Inflammatory macrophage treated with lipopolysaccharide for 4 hours (primary cell): ENCODE results near the gene BET1.

Source experiments
- DNase-seq: peaks from one replicate; pipeline ENCODE4 v3.0.0-alpha.2; 2020

The BET1 gene

GRCh38 chr7:94011714-94012353, 7.7 kb upstream of the BET1 start:
- no peak for DNase-seq

- DNase-seq: no peak
Observed at GRCh38 chr7:94008537-94008936, 4.4 kb upstream of the BET1 start.

GRCh38 chr7:94005753-94006152, 1.6 kb upstream of the BET1 start:
- DNase-seq: no peak

- peak; percentile 59 for DNase-seq
Observed at GRCh38 chr7:94003446-94004023, 620 bp downstream of the BET1 start.

- DNase-seq: no peak
Observed at GRCh38 chr7:94001396-94001795, 2.8 kb downstream of the BET1 start.

GRCh38 chr7:93997868-93998267, 6.3 kb downstream of the BET1 start:
- DNase-seq: no peak

GRCh38 chr7:93992421-93993110, 11.6 kb downstream of the BET1 start:
- no peak for DNase-seq

- no peak for DNase-seq
Observed at GRCh38 chr7:93987297-93987696, 16.9 kb downstream of the BET1 start.

- no peak for DNase-seq
Observed at GRCh38 chr7:93985101-93985500, 19.1 kb downstream of the BET1 start.

- no peak for DNase-seq
Observed at GRCh38 chr7:93984024-93984423, 20.1 kb downstream of the BET1 start.

GRCh38 chr7:93981480-93981874, 22.7 kb downstream of the BET1 start:
- no peak for DNase-seq

- DNase-seq: peak; percentile 60
Observed at GRCh38 chr7:93980744-93981479, 23.2 kb downstream of the BET1 start.

GRCh38 chr7:93977211-93977950, 26.8 kb downstream of the BET1 start:
- no peak for DNase-seq

GRCh38 chr7:93973134-93973533, 31.0 kb downstream of the BET1 start:
- no peak for DNase-seq

- DNase-seq: no peak
Observed at GRCh38 chr7:93972029-93972725, 32.0 kb downstream of the BET1 start.

GRCh38 chr7:93968911-93969620, 35.1 kb downstream of the BET1 start:
- DNase-seq: no peak

- no peak for DNase-seq
Observed at GRCh38 chr7:93964813-93965212, 39.3 kb downstream of the BET1 start.

GRCh38 chr7:93964262-93964661, 39.9 kb downstream of the BET1 start:
- DNase-seq: no peak

- no peak for DNase-seq
Observed at GRCh38 chr7:93960986-93961385, 43.2 kb downstream of the BET1 start.

GRCh38 chr7:93958651-93959050, 45.5 kb downstream of the BET1 start:
- DNase-seq: no peak

GRCh38 chr7:93958216-93958615, 45.9 kb downstream of the BET1 start:
- no peak for DNase-seq

- DNase-seq: no peak
Observed at GRCh38 chr7:93957767-93958166, 46.4 kb downstream of the BET1 start.
